Measurements from ENCODE around the gene UPF1. TPM values are rescaled to one million over a fixed set of nuclear protein-coding genes. Genes with fewer than 3 reads are reported as not detected.

Gene UPF1
- total RNA-seq, result 10 to 100 TPM; 78.9 to 84.6 TPM

DNA sequence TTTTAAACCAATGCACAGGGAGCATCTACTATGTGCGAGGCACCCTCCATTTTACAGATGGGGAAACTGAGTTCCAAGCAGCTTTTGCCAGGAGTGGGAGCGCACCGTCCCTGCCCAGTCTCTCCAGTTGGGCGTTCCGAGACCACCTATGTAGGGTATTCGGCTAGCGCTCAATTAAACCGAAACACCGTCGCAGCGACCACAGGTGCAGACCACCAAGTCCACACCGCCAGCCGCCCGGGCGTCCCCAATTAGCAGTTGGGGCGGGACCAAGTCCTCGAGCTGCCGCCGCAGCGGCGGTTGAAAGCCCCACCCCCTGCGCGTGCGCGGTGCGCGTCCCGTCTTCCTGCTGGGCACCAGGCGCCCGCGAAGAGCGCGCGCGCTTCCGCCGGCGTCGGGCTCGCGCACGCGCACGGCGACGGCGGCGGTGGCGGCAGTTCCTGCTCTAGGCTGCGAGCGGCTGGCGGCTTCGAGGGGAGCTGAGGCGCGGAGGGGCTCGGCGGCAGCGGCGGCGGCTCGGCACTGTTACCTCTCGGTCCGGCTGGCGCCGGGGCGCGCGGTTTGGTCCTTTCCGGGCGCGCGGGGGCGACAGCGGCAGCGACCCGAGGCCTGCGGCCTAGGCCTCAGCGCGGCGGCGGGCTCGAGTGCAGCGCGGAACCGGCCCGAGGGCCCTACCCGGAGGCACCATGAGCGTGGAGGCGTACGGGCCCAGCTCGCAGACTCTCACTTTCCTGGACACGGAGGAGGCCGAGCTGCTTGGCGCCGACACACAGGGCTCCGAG, at the start of gene UPF1:
UPF1 (plus strand) TSS at position 436 of the 782 bp plus-strand sequence; CDS start at position 687, 251 bp downstream.
- Mint-ChIP-seq H3K4me3 (peak within 1 kb of the TSS; percentile 94), H3K27me3 (peaks cover 9% of the 10 kb centered on the region), H3K36me3 (peaks cover 38% of the 10 kb centered on the region), H3K9me3 (peaks cover 5% of the 10 kb centered on the region), H3K27ac (peak within 1 kb of the TSS; percentile 94), H3K4me1 (peaks cover 30% of the 10 kb centered on the region)
- peak; percentile 99 for DNase-seq

DNA sequence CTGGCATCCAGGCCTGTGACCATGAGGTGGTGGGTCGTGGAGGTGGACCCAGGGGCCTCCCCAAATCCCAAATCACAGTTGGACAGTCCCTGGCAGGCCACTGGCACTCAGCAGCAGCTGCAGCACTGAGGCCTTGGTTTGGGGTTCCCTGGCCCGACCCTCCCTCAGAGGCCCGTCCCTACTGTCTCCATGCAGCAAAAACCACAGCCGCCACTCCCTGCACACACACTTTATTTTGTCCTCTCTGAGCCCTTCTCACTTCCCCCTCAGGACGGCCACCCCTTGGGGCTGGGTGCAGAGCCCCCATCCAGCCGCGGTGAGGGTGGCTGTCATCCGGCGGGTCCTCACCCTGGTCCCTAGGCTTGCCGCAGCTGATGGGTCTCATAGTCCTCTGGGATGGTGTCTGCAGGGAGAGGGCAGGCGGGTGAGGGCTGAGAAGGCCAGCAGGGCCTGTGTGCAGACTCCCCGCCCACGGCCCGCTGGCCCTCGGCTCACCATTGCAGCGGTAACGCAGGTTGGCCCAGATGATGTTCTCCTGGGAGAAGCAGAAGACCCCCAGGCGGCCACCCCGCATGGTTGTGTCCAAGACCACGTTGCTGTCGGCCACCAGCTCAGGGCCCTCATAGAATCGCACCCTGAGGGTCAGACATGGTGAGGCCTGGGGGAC, 49.1 kb upstream of the UPF1 start:
- no peak for DNase-seq
- H3K4me1 Mint-ChIP-seq, result peaks cover 17% of the 10 kb centered on the region
- H3K36me3 Mint-ChIP-seq, result no peaks in the 10 kb centered on the region
- H3K4me3 Mint-ChIP-seq, result no peak overlapping the region
- H3K9me3 Mint-ChIP-seq, result no peaks in the 10 kb centered on the region
- H3K27ac Mint-ChIP-seq, result no peak overlapping the region
- H3K27me3 Mint-ChIP-seq, result peaks cover 29% of the 10 kb centered on the region

- H3K4me1 Mint-ChIP-seq, result peaks cover 18% of the 10 kb centered on the region
- H3K4me3 Mint-ChIP-seq, result no peak overlapping the region
- H3K27me3 Mint-ChIP-seq, result peaks cover 43% of the 10 kb centered on the region
- no peak overlapping the region for H3K27ac Mint-ChIP-seq
- no peaks in the 10 kb centered on the region for H3K36me3 Mint-ChIP-seq
- no peak for DNase-seq
- no peaks in the 10 kb centered on the region for H3K9me3 Mint-ChIP-seq
Observed at GRCh38 chr19:18783958-18784785, 47.6 kb upstream of the UPF1 start.

- H3K4me3 Mint-ChIP-seq, result no peak overlapping the region
- no peaks in the 10 kb centered on the region for H3K36me3 Mint-ChIP-seq
- H3K9me3 Mint-ChIP-seq, result no peaks in the 10 kb centered on the region
- H3K27ac Mint-ChIP-seq, result no peak overlapping the region
- H3K4me1 Mint-ChIP-seq, result peaks cover 20% of the 10 kb centered on the region
- H3K27me3 Mint-ChIP-seq, result peaks cover 49% of the 10 kb centered on the region
- DNase-seq, result no peak
Observed at GRCh38 chr19:18784786-18785120, 47.0 kb upstream of the UPF1 start.

- Mint-ChIP-seq H3K27ac (no peak overlapping the region), H3K4me3 (peak overlapping the region; percentile 25), H3K36me3 (no peaks in the 10 kb centered on the region), H3K27me3 (peaks cover 56% of the 10 kb centered on the region), H3K9me3 (no peaks in the 10 kb centered on the region), H3K4me1 (peaks cover 23% of the 10 kb centered on the region)
- DNase-seq, result peak; percentile 74
Observed at GRCh38 chr19:18785179-18786124, 46.3 kb upstream of the UPF1 start.

- no peak for DNase-seq
- H3K4me3 Mint-ChIP-seq, result peak overlapping the region; percentile 26
- H3K36me3 Mint-ChIP-seq, result no peaks in the 10 kb centered on the region
- no peak overlapping the region for H3K27ac Mint-ChIP-seq
- H3K4me1 Mint-ChIP-seq, result peaks cover 27% of the 10 kb centered on the region
- H3K9me3 Mint-ChIP-seq, result no peaks in the 10 kb centered on the region
- H3K27me3 Mint-ChIP-seq, result peaks cover 88% of the 10 kb centered on the region
Observed at GRCh38 chr19:18788529-18789421, 43.0 kb upstream of the UPF1 start.

GRCh38 chr19:18789422-18789869, 42.3 kb upstream of the UPF1 start:
- peak overlapping the region; percentile 26 for H3K4me3 Mint-ChIP-seq
- no peaks in the 10 kb centered on the region for H3K36me3 Mint-ChIP-seq
- H3K9me3 Mint-ChIP-seq, result no peaks in the 10 kb centered on the region
- DNase-seq, result no peak
- peaks cover 91% of the 10 kb centered on the region for H3K27me3 Mint-ChIP-seq
- H3K27ac Mint-ChIP-seq, result no peak overlapping the region
- H3K4me1 Mint-ChIP-seq, result peaks cover 27% of the 10 kb centered on the region

GRCh38 chr19:18789883-18790565, 41.7 kb upstream of the UPF1 start:
- Mint-ChIP-seq H3K36me3 (no peaks in the 10 kb centered on the region), H3K4me1 (peaks cover 27% of the 10 kb centered on the region), H3K27ac (no peak overlapping the region), H3K9me3 (no peaks in the 10 kb centered on the region), H3K27me3 (peaks cover 95% of the 10 kb centered on the region), H3K4me3 (peak overlapping the region; percentile 70)
- DNase-seq, result peak; percentile 41

DNA sequence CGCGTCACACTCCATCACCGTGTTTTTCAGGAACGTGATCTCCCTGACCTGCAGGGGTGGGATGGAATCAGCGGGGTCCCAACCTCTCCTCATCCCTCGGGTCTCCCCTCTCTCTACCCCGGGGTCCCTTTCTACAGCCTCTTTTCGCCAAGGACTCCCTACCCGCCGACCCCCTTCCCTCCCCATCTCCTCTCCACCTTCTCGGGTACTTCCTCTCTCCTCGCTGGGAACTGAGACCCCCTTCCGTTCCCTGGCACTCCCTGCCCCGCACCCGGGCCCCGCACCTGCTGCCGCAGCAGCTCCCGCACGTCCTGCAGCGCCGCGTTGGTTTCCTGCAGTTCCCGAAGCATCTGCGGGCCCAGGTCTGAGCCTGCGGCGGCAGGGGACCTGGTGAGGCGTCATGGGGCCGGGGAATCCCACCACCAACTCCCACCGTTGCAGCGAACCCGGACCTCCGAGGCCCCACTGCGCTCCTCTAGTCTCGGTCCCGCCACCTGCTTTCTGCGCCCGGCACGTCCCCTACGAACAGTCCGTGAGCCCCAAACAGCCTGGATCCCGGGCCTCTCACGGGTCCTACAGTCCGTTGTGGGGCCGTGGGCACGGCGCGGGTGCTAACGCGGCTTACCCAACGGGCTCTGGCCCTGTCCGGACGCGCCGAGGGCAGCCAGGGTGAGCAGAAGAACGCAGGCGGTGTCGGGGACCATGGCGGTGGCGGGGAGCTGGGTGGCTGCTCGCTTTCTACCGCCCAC, 41.0 kb upstream of the UPF1 start, which contains the start of gene COMP:
COMP (minus strand) TSS at position 740 of the 749 bp plus-strand sequence; CDS start at position 704, 36 bp downstream.
- DNase-seq, result no peak
- Mint-ChIP-seq H3K4me1 (peaks cover 23% of the 10 kb centered on the region), H3K36me3 (no peaks in the 10 kb centered on the region), H3K4me3 (peak within 1 kb of the TSS; percentile 70), H3K9me3 (no peaks in the 10 kb centered on the region), H3K27ac (no peak within 1 kb of the TSS), H3K27me3 (peaks cover 91% of the 10 kb centered on the region)

GRCh38 chr19:18791315-18791678, 40.5 kb upstream of the UPF1 start:
- Mint-ChIP-seq H3K9me3 (no peaks in the 10 kb centered on the region), H3K36me3 (no peaks in the 10 kb centered on the region), H3K27me3 (peaks cover 90% of the 10 kb centered on the region), H3K4me3 (no peak overlapping the region), H3K4me1 (peaks cover 18% of the 10 kb centered on the region), H3K27ac (no peak overlapping the region)
- no peak for DNase-seq

GRCh38 chr19:18792661-18793060, 39.1 kb upstream of the UPF1 start:
- Mint-ChIP-seq H3K27me3 (peaks cover 89% of the 10 kb centered on the region), H3K4me3 (no peak overlapping the region), H3K27ac (no peak overlapping the region), H3K4me1 (peaks cover 12% of the 10 kb centered on the region), H3K9me3 (no peaks in the 10 kb centered on the region), H3K36me3 (no peaks in the 10 kb centered on the region)
- no peak for DNase-seq

GRCh38 chr19:18793144-18794028, 38.4 kb upstream of the UPF1 start:
- Mint-ChIP-seq H3K9me3 (no peaks in the 10 kb centered on the region), H3K4me3 (no peak overlapping the region), H3K27ac (no peak overlapping the region), H3K36me3 (no peaks in the 10 kb centered on the region), H3K27me3 (peaks cover 89% of the 10 kb centered on the region), H3K4me1 (peaks cover 12% of the 10 kb centered on the region)
- no peak for DNase-seq

All from activated naive CD8-positive, alpha-beta T cell treated with anti-CD3 and anti-CD28 coated beads for 36 hours (primary cell).